Measurements from ENCODE around the gene JAKMIP3. TPM values are rescaled to one million over a fixed set of nuclear protein-coding genes. Genes with fewer than 3 reads are reported as not detected.
A peak's percentile ranks its signal among the peaks of the same experiment; 100 is the strongest.

Gene JAKMIP3
- total and polyA plus RNA-seq, 2 experiments from 2014 or later = 0.04 TPM; not detected in 1

- peaks cover 11% of the 10 kb centered on the region for H3F3A ChIP-seq (ENCODE audit: insufficient read depth)
- H3K27ac ChIP-seq = peak overlapping the region; percentile 63
- H3K9me3 ChIP-seq (ENCODE audit: low read depth) = no peaks in the 10 kb centered on the region
- DNase-seq = peak; percentile 51
- H3K4me3 ChIP-seq = peak overlapping the region; percentile 82
- H3K9me2 ChIP-seq (ENCODE audit: insufficient read depth) = no peaks in the 10 kb centered on the region
- WGBS, 2 experiments (ENCODE audit: low coverage in 1 of 2, low lambda C conversion rate in 2 of 2, missing lambda C conversion rate in 2 of 2) = 6 to 7% methylated on average over 15 of the region's 15 CpGs
- H3K9ac ChIP-seq = peak overlapping the region; percentile 77
- peak overlapping the region; percentile 93 for H2AFZ ChIP-seq
- H3K4me2 ChIP-seq (ENCODE audit: unreplicated experiment) = peak overlapping the region; percentile 96
- H4K20me1 ChIP-seq (ENCODE audit: insufficient read depth) = no peaks in the 10 kb centered on the region
- no peaks in the 10 kb centered on the region for H3K36me3 ChIP-seq (ENCODE audit: low read depth)
- in situ Hi-C loops (cut with MboI) = no loop called here
- H3K4me1 ChIP-seq (ENCODE audit: insufficient read depth) = peaks cover 7% of the 10 kb centered on the region; the same call in 1 of the 2 replicates
- TF ChIP-seq EZH2 (IDR thresholded peaks at IDR 0.05; ENCODE audit: insufficient read depth, poor library complexity, severe bottlenecking) (no peak), EZH2phosphoT487 (IDR thresholded peaks at IDR 0.05; ENCODE audit: insufficient read depth, low read depth) (no peak)
- H3K79me2 ChIP-seq (ENCODE audit: insufficient read depth) = no peaks in the 10 kb centered on the region
- 0 out of 2 replicates have a peak, but pooled peaks cover 4% of the 10 kb centered on the region for H3K27me3 ChIP-seq (replicated peaks; ENCODE audit: insufficient read depth)
These were observed 440 bp downstream of the JAKMIP3 start for GRCh38 chr10:132066186-132066585.

- no peaks in the 10 kb centered on the region for H3K36me3 ChIP-seq (ENCODE audit: low read depth)
- 0 out of 2 replicates have a peak, but pooled peaks cover 4% of the 10 kb centered on the region for H3K27me3 ChIP-seq (replicated peaks; ENCODE audit: insufficient read depth)
- in situ Hi-C loops (cut with MboI) = no loop called here
- H3K4me1 ChIP-seq (ENCODE audit: insufficient read depth) = peaks cover 7% of the 10 kb centered on the region; the same call in 1 of the 2 replicates
- peaks cover 11% of the 10 kb centered on the region for H3F3A ChIP-seq (ENCODE audit: insufficient read depth)
- TF ChIP-seq EZH2 (IDR thresholded peaks at IDR 0.05; ENCODE audit: insufficient read depth, poor library complexity, severe bottlenecking) = no peak
- no peak for TF ChIP-seq EZH2phosphoT487 (IDR thresholded peaks at IDR 0.05; ENCODE audit: insufficient read depth, low read depth)
- DNase-seq = no peak
- 0 out of 2 replicates have a peak overlapping the region, but pooled peaks have one; percentile 63 for H3K27ac ChIP-seq
- WGBS, 2 experiments (ENCODE audit: low coverage in 1 of 2, low lambda C conversion rate in 2 of 2, missing lambda C conversion rate in 2 of 2) = 84 to 85% methylated on average over 13 of the region's 13 CpGs
- H4K20me1 ChIP-seq (ENCODE audit: insufficient read depth) = no peaks in the 10 kb centered on the region
- H3K9ac ChIP-seq = peak overlapping the region; percentile 77
- H3K4me2 ChIP-seq (ENCODE audit: unreplicated experiment) = peak overlapping the region; percentile 96
- no peaks in the 10 kb centered on the region for H3K9me2 ChIP-seq (ENCODE audit: insufficient read depth)
- no peaks in the 10 kb centered on the region for H3K79me2 ChIP-seq (ENCODE audit: insufficient read depth)
- no peaks in the 10 kb centered on the region for H3K9me3 ChIP-seq (ENCODE audit: low read depth)
- H2AFZ ChIP-seq = peak overlapping the region; percentile 93
- peak overlapping the region; percentile 82 for H3K4me3 ChIP-seq
These were observed 1.1 kb downstream of the JAKMIP3 start for GRCh38 chr10:132066812-132067211.

GRCh38 chr10:132068431-132069121 lies 2.8 kb downstream of the JAKMIP3 start:
- 79 to 81% methylated on average over 13 of the region's 13 CpGs for WGBS, 2 experiments (ENCODE audit: low coverage in 1 of 2, low lambda C conversion rate in 2 of 2, missing lambda C conversion rate in 2 of 2)
- H3K4me2 ChIP-seq (ENCODE audit: unreplicated experiment) = no peak overlapping the region
- H3K79me2 ChIP-seq (ENCODE audit: insufficient read depth) = no peaks in the 10 kb centered on the region
- H3K27me3 ChIP-seq (replicated peaks; ENCODE audit: insufficient read depth) = 0 out of 2 replicates have a peak, but pooled peaks cover 4% of the 10 kb centered on the region
- no peak overlapping the region for H2AFZ ChIP-seq
- no peak for TF ChIP-seq EZH2 (IDR thresholded peaks at IDR 0.05; ENCODE audit: insufficient read depth, poor library complexity, severe bottlenecking)
- TF ChIP-seq EZH2phosphoT487 (IDR thresholded peaks at IDR 0.05; ENCODE audit: insufficient read depth, low read depth) = no peak
- H3K9me3 ChIP-seq (ENCODE audit: low read depth) = no peaks in the 10 kb centered on the region
- H3K36me3 ChIP-seq (ENCODE audit: low read depth) = no peaks in the 10 kb centered on the region
- no peak for DNase-seq
- in situ Hi-C loops (cut with MboI) = no loop called here
- H3K4me3 ChIP-seq = no peak overlapping the region
- peaks cover 7% of the 10 kb centered on the region; the same call in 1 of the 2 replicates for H3K4me1 ChIP-seq (ENCODE audit: insufficient read depth)
- peaks cover 11% of the 10 kb centered on the region for H3F3A ChIP-seq (ENCODE audit: insufficient read depth)
- H4K20me1 ChIP-seq (ENCODE audit: insufficient read depth) = no peaks in the 10 kb centered on the region
- H3K27ac ChIP-seq = no peak overlapping the region
- H3K9ac ChIP-seq = no peak overlapping the region
- H3K9me2 ChIP-seq (ENCODE audit: insufficient read depth) = no peaks in the 10 kb centered on the region

- H3K9me3 ChIP-seq (ENCODE audit: low read depth) = no peaks in the 10 kb centered on the region
- H3K4me2 ChIP-seq (ENCODE audit: unreplicated experiment) = no peak overlapping the region
- H3K9ac ChIP-seq = no peak overlapping the region
- no peaks in the 10 kb centered on the region for H3K9me2 ChIP-seq (ENCODE audit: insufficient read depth)
- H3K4me3 ChIP-seq = no peak overlapping the region
- peaks cover 11% of the 10 kb centered on the region for H3F3A ChIP-seq (ENCODE audit: insufficient read depth)
- in situ Hi-C loops (cut with MboI) = no loop called here
- 0 out of 2 replicates have a peak, but pooled peaks cover 4% of the 10 kb centered on the region for H3K27me3 ChIP-seq (replicated peaks; ENCODE audit: insufficient read depth)
- H4K20me1 ChIP-seq (ENCODE audit: insufficient read depth) = no peaks in the 10 kb centered on the region
- 39 to 41% methylated on average over 8 of the region's 8 CpGs for WGBS, 2 experiments (ENCODE audit: low coverage in 1 of 2, low lambda C conversion rate in 2 of 2, missing lambda C conversion rate in 2 of 2)
- TF ChIP-seq EZH2phosphoT487 (IDR thresholded peaks at IDR 0.05; ENCODE audit: insufficient read depth, low read depth) = no peak
- TF ChIP-seq EZH2 (IDR thresholded peaks at IDR 0.05; ENCODE audit: insufficient read depth, poor library complexity, severe bottlenecking) = no peak
- H2AFZ ChIP-seq = no peak overlapping the region
- H3K36me3 ChIP-seq (ENCODE audit: low read depth) = no peaks in the 10 kb centered on the region
- no peak for DNase-seq
- H3K27ac ChIP-seq = no peak overlapping the region
- H3K79me2 ChIP-seq (ENCODE audit: insufficient read depth) = no peaks in the 10 kb centered on the region
- peaks cover 7% of the 10 kb centered on the region; the same call in 1 of the 2 replicates for H3K4me1 ChIP-seq (ENCODE audit: insufficient read depth)
These were observed 3.5 kb downstream of the JAKMIP3 start for GRCh38 chr10:132069122-132069848.
